ENCODE data around the gene HOXA7.

- TF ChIP-seq EZH2 (IDR thresholded peaks at IDR 0.05; ENCODE audit: insufficient read depth, poor library complexity, severe bottlenecking), result no peak
- no peak for TF ChIP-seq EZH2phosphoT487 (IDR thresholded peaks at IDR 0.05; ENCODE audit: insufficient read depth, low read depth)
Measured at GRCh38 chr7:27168265-27168947, 11.9 kb upstream of the HOXA7 start.
